ENCODE results near the gene LYST.
"Not testable (repeated sequence)": the region's sequence is repeated elsewhere in the genome, so short reads cannot be mapped to it uniquely, and the experiment has no call there.

The LYST gene

GRCh38 chr1:235758931-235759330 is 107.8 kb downstream of the LYST start:
- peak overlapping the region; percentile 45 for H3K27ac ChIP-seq
- TF ChIP-seq CTCF (IDR thresholded peaks at IDR 0.05), result no peak
- H3K27me3 ChIP-seq, result no peaks in the 10 kb centered on the region
- no peaks in the 10 kb centered on the region for H3K4me1 ChIP-seq (ENCODE audit: control insufficient read depth in 1 of 2, insufficient read depth in 1 of 2, low read depth in 1 of 2, low read length in 1 of 2)
- no peak overlapping the region for H3K4me3 ChIP-seq (ENCODE audit: low read depth in 1 of 2, low read length in 1 of 2)
- peaks cover 100% of the 10 kb centered on the region for H3K36me3 ChIP-seq
- no peaks in the 10 kb centered on the region for H3K9me3 ChIP-seq

- peaks cover 100% of the 10 kb centered on the region for H3K36me3 ChIP-seq
- H3K27ac ChIP-seq, result peak overlapping the region; percentile 32
- no peaks in the 10 kb centered on the region for H3K9me3 ChIP-seq
- H3K4me3 ChIP-seq (ENCODE audit: low read depth in 1 of 2, low read length in 1 of 2), result no peak overlapping the region
- no peak for TF ChIP-seq CTCF (IDR thresholded peaks at IDR 0.05)
- H3K4me1 ChIP-seq (ENCODE audit: control insufficient read depth in 1 of 2, insufficient read depth in 1 of 2, low read depth in 1 of 2, low read length in 1 of 2), result no peaks in the 10 kb centered on the region
- no peaks in the 10 kb centered on the region for H3K27me3 ChIP-seq
Measured at GRCh38 chr1:235757587-235758096, 109.1 kb downstream of the LYST start.

GRCh38 chr1:235754186-235754585 is 112.5 kb downstream of the LYST start:
- H3K9me3 ChIP-seq; H3K27ac ChIP-seq; H3K27me3 ChIP-seq; H3K4me1 ChIP-seq (ENCODE audit: control insufficient read depth in 1 of 2, insufficient read depth in 1 of 2, low read depth in 1 of 2, low read length in 1 of 2); H3K4me3 ChIP-seq (ENCODE audit: low read depth in 1 of 2, low read length in 1 of 2): not testable (repeated sequence)
- H3K36me3 ChIP-seq, result peaks cover 100% of the 10 kb centered on the region

- H3K27ac ChIP-seq, result no peak overlapping the region
- TF ChIP-seq CTCF (IDR thresholded peaks at IDR 0.05), result no peak
- H3K4me3 ChIP-seq (ENCODE audit: low read depth in 1 of 2, low read length in 1 of 2), result no peak overlapping the region
- peaks cover 21 to 23% of the 10 kb centered on the region in 2 experiments for H3K4me1 ChIP-seq (ENCODE audit: control insufficient read depth in 1 of 2, insufficient read depth in 1 of 2, low read depth in 1 of 2, low read length in 1 of 2)
- H3K9me3 ChIP-seq, result no peaks in the 10 kb centered on the region
- H3K36me3 ChIP-seq, result peaks cover 99% of the 10 kb centered on the region
- no peaks in the 10 kb centered on the region for H3K27me3 ChIP-seq
Measured at GRCh38 chr1:235749755-235750300, 116.9 kb downstream of the LYST start.

- Histone ChIP-seq H3K9me3 (no peaks in the 10 kb centered on the region), H3K4me1 (ENCODE audit: control insufficient read depth in 1 of 2, insufficient read depth in 1 of 2, low read depth in 1 of 2, low read length in 1 of 2) (peaks cover 21 to 24% of the 10 kb centered on the region in 2 experiments), H3K36me3 (peaks cover 99% of the 10 kb centered on the region), H3K4me3 (ENCODE audit: low read depth in 1 of 2, low read length in 1 of 2) (no peak overlapping the region), H3K27me3 (no peaks in the 10 kb centered on the region), H3K27ac (peak overlapping the region; percentile 10)
- TF ChIP-seq CTCF (IDR thresholded peaks at IDR 0.05), result no peak
Measured at GRCh38 chr1:235748747-235749146, 118.0 kb downstream of the LYST start.

- Histone ChIP-seq H3K4me3 (ENCODE audit: low read depth in 1 of 2, low read length in 1 of 2) (no peak overlapping the region), H3K27ac (peak overlapping the region; percentile 72), H3K4me1 (ENCODE audit: control insufficient read depth in 1 of 2, insufficient read depth in 1 of 2, low read depth in 1 of 2, low read length in 1 of 2) (peaks cover 21 to 24% of the 10 kb centered on the region in 2 experiments), H3K27me3 (no peaks in the 10 kb centered on the region), H3K9me3 (no peaks in the 10 kb centered on the region), H3K36me3 (peaks cover 99% of the 10 kb centered on the region)
- TF ChIP-seq CTCF (IDR thresholded peaks at IDR 0.05), result no peak
Measured at GRCh38 chr1:235746245-235746644, 120.5 kb downstream of the LYST start.

Data from neutrophil (primary cell).